HuH-7.5 (cell line): ENCODE measurements around the gene CECR2.

Experiments used
- DNase-seq: peaks from one replicate; pipeline ENCODE4 v3.0.0; 2011; ENCODE audit warnings: low spot score

The CECR2 gene

DNA sequence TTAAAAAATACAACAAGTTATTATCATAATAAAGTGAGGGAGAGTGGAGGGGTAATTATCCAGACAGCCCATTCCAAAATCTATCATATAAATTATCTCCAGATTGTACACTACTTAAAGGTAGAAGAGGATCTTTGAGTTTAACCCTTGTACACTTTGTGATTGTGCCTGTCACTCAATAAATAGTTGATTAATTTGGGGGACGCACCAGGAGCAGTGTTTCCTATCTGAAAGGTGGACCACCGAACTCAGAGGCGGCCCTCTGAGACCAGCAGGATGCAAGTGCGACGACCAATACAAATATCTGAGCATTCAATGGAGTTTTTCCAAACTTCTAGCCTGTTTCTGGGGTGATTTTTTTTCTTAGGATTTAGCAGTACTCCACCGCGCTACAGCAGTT lies 1.1 kb upstream of the CECR2 start:
- DNase-seq = no peak

DNA sequence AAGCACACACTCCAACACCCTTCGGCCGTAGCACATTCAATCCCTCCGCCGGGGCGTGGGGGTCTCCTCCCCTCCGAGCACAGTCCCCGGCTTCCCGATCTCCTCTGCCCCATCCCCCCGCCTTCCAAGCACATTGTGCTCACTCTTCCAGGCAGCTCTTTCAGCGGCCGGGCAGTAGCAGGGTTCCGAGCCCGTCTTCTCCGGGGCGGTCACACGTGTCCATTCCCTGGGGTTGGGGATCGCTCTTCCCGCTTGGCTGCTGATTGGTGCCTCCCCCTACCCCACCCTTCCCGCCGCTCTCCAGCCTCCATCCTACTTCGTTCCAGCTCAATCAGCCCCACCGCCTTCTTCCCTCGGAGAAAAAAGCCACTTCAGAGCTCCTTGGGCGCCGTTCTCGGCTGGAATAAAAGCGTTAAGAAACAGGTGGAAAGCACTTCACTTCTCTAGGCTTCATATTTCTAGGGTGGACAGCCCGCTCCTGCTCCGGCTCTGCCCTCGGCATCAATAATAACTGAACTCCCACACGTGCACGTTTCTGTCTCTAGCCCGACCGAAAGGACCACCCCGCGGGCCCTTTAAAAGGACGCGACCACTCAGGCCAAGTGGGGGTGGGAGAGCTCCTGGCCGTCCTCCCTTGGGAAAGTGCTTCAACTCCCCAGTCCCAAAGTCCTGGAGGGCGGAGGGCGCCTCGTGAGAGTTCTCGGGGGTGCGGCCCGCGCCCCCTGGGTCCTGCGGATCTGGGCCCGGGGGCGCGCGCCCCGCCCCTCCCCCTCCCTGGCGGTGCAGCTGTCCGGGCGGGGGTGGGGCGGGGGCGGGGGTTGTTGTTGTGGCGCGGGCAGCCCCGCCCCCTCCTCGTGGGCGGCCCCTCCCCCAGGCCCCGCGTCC lies 464 bp upstream of the CECR2 start:
- DNase-seq = peak; percentile 67

DNA sequence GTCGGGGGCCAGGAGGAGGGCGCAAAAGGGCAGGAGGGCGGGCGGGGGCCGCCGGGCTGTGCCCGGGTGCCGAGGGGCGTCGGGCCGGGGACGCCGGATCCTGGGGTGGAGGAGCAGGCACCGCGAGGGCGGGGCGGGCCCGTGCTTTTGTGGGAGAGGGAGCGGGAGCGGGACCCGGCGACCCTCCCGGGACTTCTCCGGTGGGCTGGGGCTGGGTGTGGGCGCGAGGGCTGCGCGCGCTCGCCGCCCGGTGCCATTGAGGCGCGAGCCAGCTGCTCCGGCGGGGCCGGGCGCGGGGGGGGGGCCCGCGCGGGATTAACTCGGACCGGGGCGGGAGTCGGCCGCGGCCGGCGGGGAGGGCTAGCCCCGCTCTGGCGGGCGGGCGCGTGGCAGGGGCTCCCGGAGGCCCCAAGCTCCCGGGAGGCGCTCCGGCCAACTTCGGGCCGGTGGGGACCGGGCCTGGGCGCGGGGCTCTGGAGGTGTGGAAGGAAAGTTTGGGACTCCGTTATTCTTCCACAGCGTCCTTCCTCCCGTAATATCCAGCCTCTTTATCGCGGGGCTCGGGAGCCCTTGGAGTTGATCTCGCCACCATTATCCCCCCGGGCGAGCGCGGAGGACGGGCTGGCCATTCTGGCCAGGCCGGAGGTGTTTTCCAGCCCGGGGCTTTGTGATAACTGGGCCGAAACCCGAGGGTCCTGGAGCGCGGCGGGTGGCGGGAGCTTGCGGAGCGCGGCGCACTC lies 936 bp downstream of the CECR2 start:
- peak; percentile 29 for DNase-seq

DNA sequence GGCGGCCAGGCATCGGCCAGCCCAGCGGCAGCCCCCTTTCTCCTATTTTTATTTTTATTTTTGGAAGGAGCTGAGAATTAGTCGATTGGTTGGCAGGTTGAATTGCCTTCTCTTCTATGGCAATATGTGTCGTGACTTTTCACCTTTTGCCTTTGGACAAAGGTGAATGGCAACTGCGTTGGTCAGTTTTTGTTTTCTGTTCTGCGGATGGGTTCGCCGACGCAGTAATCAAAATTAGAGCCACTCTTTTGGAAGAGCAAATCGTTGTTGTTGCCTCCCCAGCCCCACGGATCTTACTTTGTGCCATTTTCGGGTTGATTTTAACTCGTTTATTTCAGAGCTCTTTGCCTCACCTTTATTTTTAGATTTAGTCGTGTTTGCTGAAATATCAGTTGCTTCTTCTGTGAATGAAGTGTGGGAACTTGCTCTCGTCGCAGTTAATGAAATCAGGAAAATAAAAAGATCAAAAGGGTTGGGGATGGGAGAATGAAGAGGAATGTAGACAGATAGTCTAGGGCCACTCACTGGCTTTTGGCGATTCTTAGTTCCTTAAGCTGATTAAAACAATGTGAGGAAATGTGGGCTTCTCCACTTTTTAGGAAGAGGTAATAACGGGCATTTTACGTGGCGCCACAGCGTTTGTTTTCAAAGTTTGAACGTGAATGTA lies 1.6 kb downstream of the CECR2 start:
- no peak for DNase-seq

DNA sequence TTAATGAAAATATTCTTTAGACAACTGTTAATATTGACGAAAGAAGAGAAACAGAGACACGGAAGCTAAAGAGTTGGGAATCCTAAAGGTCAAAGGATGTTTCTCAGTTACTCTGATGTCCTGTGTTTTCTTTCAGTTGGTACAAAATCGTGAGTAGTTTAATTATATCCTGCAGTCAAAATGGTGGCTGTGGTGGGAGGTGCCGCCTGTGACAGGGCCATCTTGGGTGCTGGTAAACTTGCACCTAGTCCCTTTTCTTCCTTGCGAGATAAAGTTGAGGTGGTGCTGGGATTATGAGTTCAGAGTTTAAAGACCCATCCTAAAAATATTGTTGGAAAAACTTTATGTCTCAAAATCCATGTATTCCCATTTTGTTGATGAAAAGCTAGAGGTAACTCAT lies 2.2 kb downstream of the CECR2 start:
- no peak for DNase-seq

DNA sequence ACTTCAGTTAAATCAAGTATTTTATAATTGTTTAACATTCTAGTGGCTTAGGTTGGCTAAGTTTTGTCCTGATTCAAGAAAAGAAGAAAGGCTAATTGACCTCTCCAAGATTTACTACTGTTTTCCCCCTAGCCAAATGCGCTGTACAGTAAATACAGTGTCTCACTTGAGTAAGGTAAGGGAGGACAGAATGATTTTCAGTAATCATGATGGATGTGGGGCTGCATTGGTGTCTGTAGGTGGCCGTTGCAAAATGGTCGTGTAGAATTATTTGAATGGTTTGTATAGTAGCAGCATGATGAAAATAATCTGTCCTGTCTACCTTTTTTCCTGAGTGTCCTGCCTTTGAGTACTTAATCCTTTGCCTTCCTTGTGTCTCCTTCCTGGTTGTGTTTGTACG lies 4.6 kb downstream of the CECR2 start:
- no peak for DNase-seq

DNA sequence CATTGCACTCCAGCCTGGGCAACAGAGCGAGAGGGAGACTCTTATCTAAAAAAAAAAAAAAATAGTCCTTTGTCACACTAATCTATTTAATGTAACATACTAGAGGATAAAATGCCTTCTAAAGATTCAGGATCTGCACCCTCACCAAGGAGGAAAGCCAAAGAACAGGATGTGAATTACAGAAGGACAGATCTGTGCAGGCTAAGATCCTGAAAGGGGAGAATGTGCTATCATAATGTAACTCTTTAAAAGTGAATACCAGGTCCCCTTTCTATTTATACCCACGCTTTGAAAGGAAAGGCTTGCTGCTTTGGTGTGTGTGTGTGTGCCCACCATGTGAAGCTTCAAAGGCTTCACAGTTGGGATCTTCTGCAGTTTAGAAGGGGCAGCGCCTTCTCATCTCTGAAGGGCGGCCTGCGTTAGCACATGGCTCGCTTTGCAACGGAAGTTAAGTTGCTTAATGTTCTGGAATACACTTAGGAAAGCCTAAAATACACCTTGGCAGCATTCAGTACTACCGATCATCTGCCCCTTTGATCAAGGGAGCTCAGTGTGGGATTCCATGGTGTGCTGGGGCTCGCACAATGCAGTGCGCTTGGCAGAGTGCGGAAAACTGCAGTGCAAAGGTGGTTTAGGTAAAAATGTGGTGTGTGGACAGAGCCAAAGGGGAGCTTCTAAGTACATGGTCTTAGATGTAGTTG lies 6.8 kb downstream of the CECR2 start:
- no peak for DNase-seq

DNA sequence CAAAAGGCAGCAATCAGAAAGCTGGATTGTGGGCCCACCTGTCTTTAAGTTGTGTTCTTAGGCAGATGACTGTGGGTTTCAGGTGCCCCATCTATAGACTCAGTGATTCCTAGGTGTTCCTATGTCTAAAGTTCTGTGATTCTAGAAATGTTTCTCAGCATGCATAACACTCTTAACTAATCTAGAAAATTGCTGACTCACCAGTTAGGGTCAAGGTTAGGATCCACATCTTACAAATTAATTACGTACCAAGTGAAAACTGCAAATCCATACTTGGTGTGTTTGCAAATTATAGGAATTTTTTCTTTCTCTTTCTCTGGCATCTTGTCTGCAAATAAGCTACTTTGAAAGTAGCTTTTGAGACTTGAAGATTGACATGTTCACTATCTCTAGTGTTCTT lies 7.7 kb downstream of the CECR2 start:
- DNase-seq = no peak

DNA sequence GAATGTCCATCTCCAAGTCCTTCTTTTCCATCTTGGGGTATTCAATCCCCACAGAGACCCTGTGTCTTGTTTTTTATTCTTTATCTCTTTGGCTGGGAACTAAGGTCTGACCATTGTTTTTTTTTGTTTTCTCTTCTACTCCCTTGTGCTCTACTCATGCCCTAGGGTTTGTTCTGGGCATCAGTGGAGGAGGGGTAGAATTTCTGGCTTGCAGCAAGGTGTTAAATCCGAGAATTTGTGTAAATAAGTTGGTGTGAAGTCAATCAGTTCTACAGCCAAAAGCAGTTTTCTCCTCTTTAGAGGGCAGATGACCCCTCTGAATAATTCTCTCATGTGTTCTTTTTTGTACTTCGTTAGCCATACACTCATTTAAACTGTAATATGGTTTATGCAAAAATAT lies 10.7 kb downstream of the CECR2 start:
- no peak for DNase-seq

DNA sequence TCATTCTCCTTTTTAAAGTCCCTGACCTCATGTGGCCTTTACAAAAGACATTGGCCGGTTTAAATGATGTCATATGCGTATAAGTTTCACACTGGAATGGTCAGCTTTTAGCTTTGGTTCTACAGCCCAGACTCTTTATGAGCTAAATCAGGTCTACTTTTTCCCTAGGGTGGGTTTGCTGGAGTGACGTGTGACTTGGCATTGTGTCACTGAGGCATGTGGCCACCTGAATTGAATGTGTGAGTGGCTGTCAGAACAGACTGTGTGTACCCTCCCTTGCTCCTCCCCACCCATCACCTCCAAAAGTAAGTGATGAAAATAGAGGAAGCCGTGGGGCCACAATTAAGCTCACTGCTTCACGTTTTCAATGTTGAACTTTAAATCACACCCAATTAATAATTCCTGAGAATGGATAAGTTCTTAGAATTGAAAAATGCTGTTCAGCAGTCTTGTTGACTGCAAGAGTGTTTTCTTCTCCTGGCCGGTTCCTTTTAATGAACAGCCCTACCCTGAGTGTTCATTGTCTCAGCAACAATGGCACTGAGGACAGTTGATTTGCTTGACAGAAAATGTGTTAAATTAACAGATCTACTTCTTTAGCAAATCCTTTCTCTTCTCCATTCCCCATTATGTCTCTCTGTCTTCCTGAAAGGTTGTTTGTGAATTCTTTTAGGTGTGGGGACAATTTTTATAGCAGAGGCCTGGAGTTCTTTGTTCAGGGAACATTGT lies 11.3 kb downstream of the CECR2 start:
- no peak for DNase-seq

DNA sequence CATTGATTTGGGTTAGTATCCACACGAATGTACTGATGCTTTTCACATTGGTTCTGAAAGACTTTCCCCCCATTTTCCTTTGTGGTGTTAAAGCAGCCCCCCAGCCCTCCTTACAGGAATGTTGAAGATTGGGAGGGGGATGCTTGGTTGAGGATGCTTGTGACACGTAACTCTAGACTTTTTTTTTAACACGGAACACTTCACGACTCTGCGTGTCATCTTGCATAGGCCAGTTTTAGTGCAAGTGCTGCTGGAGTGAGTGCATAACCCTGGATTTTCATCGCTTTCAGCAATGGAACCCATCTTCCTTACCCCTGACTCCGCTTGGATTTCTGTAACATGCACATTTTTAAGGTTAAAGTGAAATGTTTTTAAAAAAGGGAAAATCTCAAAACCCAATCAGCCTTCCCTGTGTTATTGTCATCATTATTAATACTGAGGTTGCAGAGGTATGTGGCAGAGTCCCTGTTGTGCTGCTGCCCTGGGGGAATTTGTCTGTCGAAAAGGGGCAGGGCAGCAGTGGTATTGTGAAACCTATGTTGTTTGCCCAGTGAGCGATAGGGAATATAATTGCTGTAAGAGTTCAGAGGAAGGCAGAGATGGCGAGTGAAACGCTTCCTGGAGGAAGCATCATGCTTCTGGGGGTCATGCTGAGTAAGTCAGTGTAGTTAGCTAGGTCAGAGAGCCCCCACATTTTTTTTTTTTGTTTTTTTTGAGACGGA lies 12.1 kb downstream of the CECR2 start:
- DNase-seq = peak; percentile 56

DNA sequence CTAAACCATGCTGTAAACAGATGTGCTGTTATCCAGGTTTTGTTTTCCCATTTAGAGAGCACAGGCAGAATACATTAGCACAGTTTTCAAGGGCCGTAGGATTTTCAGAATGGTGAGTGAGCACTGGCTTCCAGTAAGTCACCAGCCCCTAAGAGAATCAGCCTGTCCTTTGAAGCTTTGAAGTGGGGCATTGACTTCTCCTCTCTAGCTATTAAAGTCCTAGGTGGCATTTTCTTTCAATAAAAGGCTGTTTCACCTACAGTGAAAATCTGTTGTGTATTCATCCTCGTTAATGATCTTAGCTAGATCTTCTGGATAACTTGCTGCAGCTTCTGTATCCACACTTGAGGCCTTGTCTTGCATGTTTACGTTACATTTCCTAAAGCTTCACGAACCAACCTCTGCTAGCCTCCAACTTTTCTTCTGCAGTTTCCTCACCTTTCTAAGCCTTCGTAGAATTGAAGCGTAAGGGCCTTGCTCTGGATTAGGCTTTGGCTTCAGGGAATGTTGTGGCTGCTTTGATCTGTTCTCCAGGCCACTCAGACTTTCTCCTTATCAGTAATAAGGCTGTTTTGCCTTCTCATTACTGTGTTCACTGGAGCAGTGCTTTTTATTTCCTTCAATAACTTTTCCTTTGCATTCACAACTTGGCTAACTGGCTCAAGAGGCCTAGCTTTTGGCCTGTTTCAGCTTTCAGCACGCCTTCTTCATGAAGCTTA lies 15.5 kb downstream of the CECR2 start:
- DNase-seq = no peak

DNA sequence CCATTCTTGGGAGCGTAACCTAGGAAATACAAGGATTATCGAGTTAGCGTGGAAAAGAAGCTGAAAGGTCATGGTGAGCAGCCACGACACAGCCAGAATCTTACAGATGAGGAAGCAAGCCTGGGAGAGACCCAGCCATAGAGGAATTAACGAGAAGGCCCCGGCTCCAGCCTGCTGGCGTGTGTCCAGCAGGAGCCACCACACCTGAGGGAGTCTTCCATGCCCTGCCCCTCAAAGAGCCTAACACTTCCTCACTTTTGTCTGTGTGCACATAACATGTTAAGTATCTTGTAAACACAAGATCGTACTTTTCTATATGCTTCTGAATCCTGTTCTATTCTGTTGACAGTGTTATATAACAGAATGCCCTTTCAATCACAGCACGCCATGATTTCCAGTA lies 18.1 kb downstream of the CECR2 start:
- no peak for DNase-seq

DNA sequence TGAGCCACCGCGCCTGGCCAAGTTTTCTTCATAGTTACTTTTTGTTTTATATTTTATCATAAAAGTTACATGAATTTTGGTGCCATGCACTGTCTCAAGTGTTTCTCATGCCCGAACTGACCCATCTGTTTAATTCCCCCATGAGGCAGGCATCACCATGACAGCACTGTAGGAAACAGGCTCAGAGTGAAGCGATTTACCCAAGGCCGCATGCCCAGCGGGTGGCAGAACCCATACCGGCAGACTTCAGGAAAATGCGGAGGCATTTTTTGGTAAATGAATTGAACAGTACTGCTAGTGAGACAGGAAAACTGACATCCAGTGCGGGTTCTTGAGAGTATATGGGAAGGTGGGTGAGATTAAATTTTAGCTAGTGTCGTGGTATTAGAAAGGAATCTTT lies 19.0 kb downstream of the CECR2 start:
- DNase-seq = no peak

DNA sequence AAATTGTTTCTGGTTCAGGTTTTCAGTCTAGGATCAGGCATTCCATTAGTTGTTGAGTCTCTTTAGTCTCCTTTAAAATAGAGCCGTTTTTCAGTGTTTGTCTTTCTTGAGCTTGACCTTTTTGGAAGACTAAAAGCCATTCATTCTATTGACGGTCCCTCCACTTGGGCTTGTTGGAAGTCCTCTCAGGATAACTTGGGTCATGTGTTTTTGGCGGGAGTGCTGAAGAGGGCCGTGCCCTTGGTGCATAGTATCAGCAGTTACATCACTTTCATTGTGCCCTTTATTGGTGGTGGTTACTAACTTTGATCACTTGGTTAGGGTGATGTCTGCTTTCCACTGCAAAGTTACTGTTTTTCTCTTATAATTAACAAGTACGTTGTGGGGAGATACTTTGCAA lies 20.8 kb downstream of the CECR2 start:
- DNase-seq = no peak

DNA sequence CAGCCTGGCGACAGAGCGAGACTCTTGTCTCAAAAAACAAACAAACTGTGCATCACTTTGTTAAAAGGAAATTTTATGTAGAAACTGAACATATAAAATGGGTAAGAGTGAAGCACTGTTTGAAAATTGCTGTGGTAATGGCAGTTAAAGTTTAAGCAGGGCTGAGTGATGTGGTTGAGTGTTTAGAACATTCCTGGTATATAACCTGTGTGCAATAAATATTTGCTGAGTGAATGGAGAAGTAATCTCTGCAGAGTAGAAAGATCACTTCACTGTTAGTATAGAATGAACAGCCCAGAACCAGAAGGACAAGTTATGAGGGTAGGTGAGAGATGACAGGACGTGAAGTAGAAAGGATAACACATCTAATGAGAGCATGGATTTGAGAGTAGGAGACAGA lies 27.3 kb downstream of the CECR2 start:
- no peak for DNase-seq

DNA sequence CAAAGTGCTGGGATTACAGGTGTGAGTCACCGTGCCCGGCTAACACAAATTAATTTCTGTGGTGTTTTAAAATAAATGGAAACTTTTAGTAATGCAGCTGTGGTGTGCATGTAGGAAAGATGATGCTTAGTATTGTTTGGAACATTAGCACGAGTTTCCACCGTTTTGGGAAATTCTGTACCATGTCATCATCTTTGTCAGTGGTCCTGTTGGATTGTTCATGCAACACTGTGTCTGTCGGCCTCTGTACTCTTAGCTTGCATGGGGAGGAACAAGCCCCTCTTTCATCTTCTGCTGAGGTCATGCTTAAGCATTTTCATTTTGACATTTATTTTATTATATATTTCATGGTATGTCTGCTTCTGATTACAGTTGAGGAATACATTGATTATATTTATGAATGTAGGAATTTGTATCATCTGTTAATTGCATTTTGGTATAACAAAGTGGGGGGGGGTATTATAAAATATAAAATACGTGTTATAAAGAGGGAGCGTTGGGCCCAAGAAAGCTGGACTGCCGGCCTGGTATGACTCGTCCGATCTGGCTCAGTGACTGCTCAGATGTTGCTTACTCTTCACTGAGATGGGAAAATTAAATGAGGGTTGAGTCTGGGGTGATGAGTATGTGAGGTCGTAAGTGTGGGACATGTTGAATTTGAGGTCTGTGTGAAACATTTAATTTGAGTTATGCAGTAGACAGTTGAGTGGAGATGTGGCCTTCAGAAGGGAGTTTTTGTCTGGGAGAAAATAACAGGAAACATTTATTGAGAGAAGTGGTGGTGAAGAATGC lies 28.7 kb downstream of the CECR2 start:
- no peak for DNase-seq

DNA sequence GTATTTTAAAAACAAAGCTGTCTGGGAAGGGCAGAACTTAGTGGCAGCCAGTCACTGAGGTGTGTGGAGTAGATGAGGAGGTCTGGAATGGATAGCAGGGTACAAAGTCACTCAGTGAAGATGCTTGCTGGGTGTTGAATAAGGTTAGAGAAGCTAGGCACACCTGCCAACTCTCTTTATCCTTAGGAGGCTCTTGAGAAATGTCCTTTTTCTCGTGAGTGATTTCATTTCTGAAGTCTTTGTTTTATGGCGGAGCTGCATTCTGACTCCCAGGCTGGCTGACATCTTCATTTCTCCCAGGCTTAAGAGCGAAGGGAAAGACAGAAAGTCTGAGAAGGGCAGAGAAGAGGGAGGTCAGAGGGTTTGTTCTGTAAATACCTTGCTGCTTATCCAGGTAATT lies 31.0 kb downstream of the CECR2 start:
- no peak for DNase-seq

DNA sequence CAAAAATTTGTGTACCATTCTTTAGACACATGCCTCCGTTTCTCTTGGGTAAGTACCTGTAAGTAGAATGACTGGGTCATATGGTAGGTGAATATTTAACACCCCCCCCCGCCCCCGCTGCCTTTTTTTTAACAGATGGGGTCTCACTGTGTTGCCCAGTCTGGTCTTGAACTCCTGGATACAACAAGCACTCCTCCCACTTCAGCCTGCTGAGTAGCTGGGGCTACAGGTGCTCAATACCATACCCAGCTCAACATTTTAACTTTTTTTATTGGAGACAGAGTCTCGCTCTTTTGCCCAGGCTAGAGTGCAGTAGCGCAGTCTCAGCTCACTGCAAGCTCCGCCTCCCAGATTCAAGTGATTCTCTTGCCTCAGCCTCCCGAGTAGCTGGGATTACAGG lies 32.5 kb downstream of the CECR2 start:
- DNase-seq = no peak

DNA sequence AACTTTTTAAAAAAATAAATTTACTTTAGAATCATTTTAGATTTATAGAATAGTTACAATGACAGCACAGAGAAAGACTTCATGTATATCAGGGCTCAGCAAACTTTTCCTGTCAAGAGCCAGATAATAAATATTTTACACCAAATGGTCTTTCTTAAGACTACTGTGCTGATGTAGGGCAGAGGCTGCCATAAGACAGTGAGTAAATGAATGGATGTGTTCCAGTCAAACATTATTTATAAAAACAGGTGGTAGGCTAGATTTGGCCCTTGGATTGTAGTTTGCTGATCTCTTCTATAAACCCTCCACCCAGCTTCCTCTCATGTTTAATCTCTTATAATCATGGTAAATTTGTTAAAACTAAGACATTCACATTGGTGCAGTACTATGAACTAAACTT lies 33.0 kb downstream of the CECR2 start:
- no peak for DNase-seq
